Naive B cell (primary cell): Measurements from ENCODE around the gene FAM117A. TPM values are rescaled to one million over a fixed set of nuclear protein-coding genes. Genes with fewer than 3 reads are reported as not detected.

Source experiments
- ATAC-seq, 2 donors: fragments of 150-1000 bp; cut with Tn5 transposase; 2 replicates each; pipeline ENCODE4 v1.10.0; 2021; ENCODE audit warnings: low read depth in 2 of 2, mild to moderate bottlenecking in 2 of 2, moderate library complexity in 2 of 2
- DNase-seq: peaks from one replicate; pipeline ENCODE4 v3.0.0; 2022
- H3K27ac Mint-ChIP-seq, 6 donors: one replicate each; pipeline ENCODE4 v1.8.0; 2020 to 2022; ENCODE audit warnings: mild to moderate bottlenecking in 6 of 6, mixed read lengths in 6 of 6, moderate library complexity in 5 of 6, inconsistent platforms in 2 of 6
- H3K27me3 Mint-ChIP-seq, 3 donors: one replicate each; pipeline ENCODE4 v1.8.0; 2021 to 2022; ENCODE audit warnings: mixed read lengths in 3 of 3, mild to moderate bottlenecking in 1 of 3
- H3K36me3 Mint-ChIP-seq, 2 donors: one replicate each; pipeline ENCODE4 v1.8.0; 2020 to 2022; ENCODE audit warnings: mixed read lengths in 2 of 2, inconsistent platforms in 1 of 2, mild to moderate bottlenecking in 1 of 2
- H3K4me1 Mint-ChIP-seq, 3 donors: one replicate each; pipeline ENCODE4 v1.8.0; 2020 to 2022; ENCODE audit warnings: mixed read lengths in 3 of 3, inconsistent platforms in 1 of 3, mild to moderate bottlenecking in 1 of 3, moderate library complexity in 1 of 3
- H3K4me3 Mint-ChIP-seq, 8 donors: one replicate each; pipeline ENCODE4 v1.8.0; 2020 to 2022; ENCODE audit warnings: mild to moderate bottlenecking in 8 of 8, mixed read lengths in 8 of 8, moderate library complexity in 8 of 8, inconsistent platforms in 2 of 8
- H3K9me3 Mint-ChIP-seq, 7 donors: one replicate each; pipeline ENCODE4 v1.8.0; 2020 to 2022; ENCODE audit warnings: mixed read lengths in 7 of 7, mild to moderate bottlenecking in 5 of 7, inconsistent platforms in 2 of 7, moderate library complexity in 1 of 7
- polyA plus RNA-seq, 6 donors: library from polyadenylated mRNA; unstranded; fragments of 300-500 nt; fragmentation: Illumina TruSeq; gene quantifications; one replicate each; pipeline ENCODE4 v1.2.3, GENCODE V29; 2021; ENCODE audit warnings: low read depth in 6 of 6

Gene FAM117A
- polyA plus RNA-seq, 6 donors from 2014 or later: 36.4 to 66.0 (median 54.3) TPM

DNA sequence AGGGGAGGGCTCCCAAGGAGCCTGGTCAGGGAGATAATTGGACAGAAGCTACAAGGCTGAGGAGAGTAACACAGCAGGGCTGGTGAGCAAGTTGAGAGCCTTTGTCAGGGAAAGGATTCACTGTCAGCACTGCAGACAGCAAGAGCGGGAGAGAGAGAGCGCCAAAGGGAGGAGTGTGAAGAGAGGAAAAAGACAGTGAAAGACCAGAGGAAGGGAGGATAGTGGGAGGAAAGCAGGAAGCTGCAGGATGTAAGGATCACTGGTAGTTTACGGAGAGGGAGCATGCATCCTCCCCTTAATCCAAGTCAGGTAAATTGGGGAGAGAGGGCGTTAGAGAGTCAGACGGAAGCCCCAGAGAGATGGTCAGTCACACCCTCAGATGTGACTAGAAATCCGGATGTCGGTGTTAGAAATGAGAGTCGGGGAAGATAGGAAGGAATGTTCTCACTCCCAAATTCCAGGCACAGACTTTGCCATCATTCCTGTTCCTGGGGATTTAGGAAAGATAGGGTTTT, 72.2 kb downstream of the FAM117A start:
- H3K9me3 Mint-ChIP-seq: no peaks in the 10 kb centered on the region
- H3K4me3 Mint-ChIP-seq: no peak overlapping the region
- H3K4me1 Mint-ChIP-seq: peaks cover 25 to 45% (median 28%) of the 10 kb centered on the region in 3 donors

DNA sequence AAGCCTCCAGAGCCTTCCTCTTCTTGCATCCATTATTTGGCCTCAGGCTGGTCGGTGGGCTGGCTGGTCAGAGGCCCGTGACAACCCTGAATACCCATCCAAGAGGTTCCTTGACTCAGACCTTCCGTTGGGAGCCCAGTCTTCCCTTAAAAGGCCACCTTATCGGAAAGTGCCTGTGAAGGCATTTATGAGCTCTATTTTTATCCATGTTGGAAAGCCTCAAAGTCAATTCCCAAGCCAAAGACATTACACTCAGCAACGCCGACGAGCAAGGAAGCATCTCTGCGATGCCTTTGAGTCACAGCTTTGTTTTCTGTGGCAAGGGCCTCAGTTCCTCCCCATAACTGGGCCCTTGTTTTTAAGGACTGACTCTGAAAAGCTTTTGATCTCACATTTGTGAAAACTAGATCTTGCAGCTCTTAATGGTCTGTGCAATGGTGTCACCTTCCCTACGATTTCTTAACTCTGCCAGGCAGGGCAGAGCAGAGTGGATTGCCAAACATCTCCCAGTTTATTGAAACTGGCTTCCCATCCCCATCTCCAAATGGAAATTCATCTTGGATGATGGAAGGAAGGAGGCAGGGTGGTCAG, 72.8 kb downstream of the FAM117A start:
- Mint-ChIP-seq H3K36me3 (no peaks in the 10 kb centered on the region), H3K27me3 (no peaks in the 10 kb centered on the region), H3K27ac (peak overlapping the region in 1 of 6 donors; percentile 27), H3K9me3 (no peaks in the 10 kb centered on the region), H3K4me3 (no peak overlapping the region), H3K4me1 (peaks cover 25 to 41% (median 30%) of the 10 kb centered on the region in 3 donors)
- ATAC-seq (no peak), DNase-seq (no peak)

More for the DNA sequence above, 72.2 kb downstream of the FAM117A start:
- DNase-seq: no peak
- H3K36me3 Mint-ChIP-seq: no peaks in the 10 kb centered on the region
- ATAC-seq: no peak
- no peaks in the 10 kb centered on the region for H3K27me3 Mint-ChIP-seq
- H3K27ac Mint-ChIP-seq: peak overlapping the region in 1 of 6 donors; percentile 47

DNA sequence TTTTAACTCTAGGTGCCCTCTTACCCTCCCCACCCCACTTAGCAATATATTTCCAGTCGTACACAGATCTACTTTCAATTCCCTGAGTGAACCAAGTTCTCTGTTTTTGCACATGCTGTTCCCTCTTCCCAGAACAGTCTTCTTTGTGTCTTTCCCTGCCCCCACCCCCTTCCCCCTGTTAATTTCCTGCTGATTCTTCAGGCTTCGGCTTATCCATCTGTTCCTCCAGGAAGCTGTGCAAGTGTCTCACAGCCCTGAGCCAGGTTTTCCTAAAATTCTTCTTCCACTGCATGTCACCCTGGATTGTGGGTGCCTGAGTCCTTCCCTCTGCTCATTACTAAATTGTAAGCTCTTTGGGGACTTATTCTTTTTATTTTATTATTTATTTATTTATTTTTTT, 73.7 kb downstream of the FAM117A start:
- ATAC-seq (no peak), DNase-seq (no peak)
- Mint-ChIP-seq H3K4me3 (no peak overlapping the region), H3K9me3 (no peaks in the 10 kb centered on the region), H3K27me3 (no peaks in the 10 kb centered on the region), H3K4me1 (peaks cover 20 to 31% (median 27%) of the 10 kb centered on the region in 3 donors), H3K36me3 (no peaks in the 10 kb centered on the region), H3K27ac (no peak overlapping the region)

GRCh38 chr17:49688848-49689247, 75.1 kb downstream of the FAM117A start:
- ATAC-seq (no peak), DNase-seq (no peak)
- H3K4me1 Mint-ChIP-seq: peaks cover 14 to 24% (median 22%) of the 10 kb centered on the region in 3 donors
- H3K4me3 Mint-ChIP-seq: peak overlapping the region in 3 of 8 donors; percentile 9 to 37 (median 22)
- no peaks in the 10 kb centered on the region for H3K9me3 Mint-ChIP-seq
- H3K27me3 Mint-ChIP-seq: no peaks in the 10 kb centered on the region
- H3K36me3 Mint-ChIP-seq: no peaks in the 10 kb centered on the region
- peak overlapping the region in 2 of 6 donors; percentile 5 to 33 for H3K27ac Mint-ChIP-seq

DNA sequence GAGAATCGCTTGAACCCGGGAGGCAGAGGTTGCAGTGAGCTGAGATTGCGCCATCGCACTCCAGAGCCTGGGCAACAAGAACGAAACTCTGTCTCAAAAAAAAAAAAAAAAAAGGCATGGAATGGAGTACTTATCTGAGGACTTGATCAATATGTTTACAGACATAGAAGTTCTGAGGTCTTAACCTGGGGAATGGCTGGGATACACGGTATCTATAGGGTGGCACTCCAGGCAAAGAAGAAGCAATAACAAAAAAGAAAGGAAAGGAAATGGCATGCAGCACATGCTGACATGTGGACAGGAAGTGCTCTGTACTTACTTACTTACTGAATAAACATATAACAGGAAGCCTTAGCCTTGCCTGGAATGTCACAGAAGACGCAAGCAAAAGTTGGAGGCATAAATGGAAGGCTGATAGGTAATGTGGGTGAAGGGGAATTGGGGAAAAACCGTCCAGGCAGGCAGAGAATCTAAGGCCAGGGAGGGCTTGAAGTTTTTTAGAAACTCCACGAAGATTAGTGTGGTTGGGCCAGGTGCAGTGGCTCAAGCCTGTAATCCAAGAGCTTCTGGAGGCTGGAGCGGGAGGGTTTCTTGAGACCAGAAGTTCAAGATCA, 75.9 kb downstream of the FAM117A start:
- Mint-ChIP-seq H3K36me3 (no peaks in the 10 kb centered on the region), H3K9me3 (no peaks in the 10 kb centered on the region), H3K4me1 (peaks cover 14 to 24% (median 22%) of the 10 kb centered on the region in 3 donors), H3K27ac (peak overlapping the region; percentile 60 to 94 (median 78)), H3K27me3 (no peaks in the 10 kb centered on the region), H3K4me3 (peak overlapping the region; percentile 8 to 87 (median 66))
- ATAC-seq (peak; percentile 61 to 69), DNase-seq (no peak)

DNA sequence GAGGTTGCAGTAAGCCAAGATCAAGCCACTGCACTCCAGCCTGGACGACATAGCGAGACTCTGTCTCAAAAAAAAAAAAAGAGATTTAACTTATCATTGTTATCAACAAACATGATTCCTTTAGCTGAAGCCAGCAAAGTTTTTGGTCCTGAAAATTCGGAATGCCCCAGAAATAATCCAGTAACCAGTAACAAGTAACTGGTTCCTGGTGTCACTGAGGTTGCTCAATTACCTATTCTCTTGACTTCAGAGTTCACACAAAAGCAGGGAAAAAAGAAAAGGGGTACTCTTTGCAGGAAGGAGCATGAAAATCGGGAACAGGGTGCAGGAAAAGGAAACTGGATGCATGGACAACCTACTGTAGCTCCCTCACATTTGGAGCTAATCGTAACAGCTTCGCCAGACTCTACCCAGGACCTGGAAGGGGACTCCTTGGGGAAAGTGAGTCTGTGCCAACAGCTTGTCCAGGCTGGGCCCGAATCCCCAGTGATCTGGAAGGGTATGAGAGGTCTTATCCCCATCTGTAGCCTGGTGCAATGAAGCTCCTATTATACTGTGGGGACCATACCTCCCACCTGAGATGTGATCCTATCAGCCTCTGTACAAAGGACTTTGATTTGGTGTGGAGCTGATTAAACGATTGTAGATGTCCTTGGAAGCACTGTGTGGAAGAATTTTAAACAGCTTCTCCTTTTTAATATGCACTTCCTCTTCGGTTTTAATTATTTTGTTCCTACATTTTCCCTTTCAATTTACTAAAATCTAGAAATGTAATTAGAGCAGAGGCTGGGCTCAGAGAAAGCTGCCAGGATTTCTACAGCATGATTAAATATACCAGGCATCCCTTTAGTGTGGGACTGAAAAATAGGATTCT, 82.6 kb downstream of the FAM117A start:
- H3K27ac Mint-ChIP-seq: peak overlapping the region in 2 of 6 donors; percentile 37 to 44
- H3K4me1 Mint-ChIP-seq: peaks cover 20 to 24% (median 22%) of the 10 kb centered on the region in 3 donors
- peaks cover 0 to 3% (median 0%) of the 10 kb centered on the region in 7 donors for H3K9me3 Mint-ChIP-seq
- ATAC-seq (no peak), DNase-seq (no peak)
- H3K36me3 Mint-ChIP-seq: no peaks in the 10 kb centered on the region
- H3K4me3 Mint-ChIP-seq: no peak overlapping the region
- no peaks in the 10 kb centered on the region for H3K27me3 Mint-ChIP-seq

- no peak for ATAC-seq
- no peak for DNase-seq
- H3K4me1 Mint-ChIP-seq: peaks cover 25 to 35% (median 32%) of the 10 kb centered on the region in 3 donors
- H3K27me3 Mint-ChIP-seq: no peaks in the 10 kb centered on the region
- H3K9me3 Mint-ChIP-seq: peaks cover 0 to 3% (median 0%) of the 10 kb centered on the region in 7 donors
- no peak overlapping the region for H3K4me3 Mint-ChIP-seq
- peaks cover 0 to under 1% of the 10 kb centered on the region in 2 donors for H3K36me3 Mint-ChIP-seq
- H3K27ac Mint-ChIP-seq: no peak overlapping the region
Observed at GRCh38 chr17:49680314-49680713, 83.6 kb downstream of the FAM117A start.

DNA sequence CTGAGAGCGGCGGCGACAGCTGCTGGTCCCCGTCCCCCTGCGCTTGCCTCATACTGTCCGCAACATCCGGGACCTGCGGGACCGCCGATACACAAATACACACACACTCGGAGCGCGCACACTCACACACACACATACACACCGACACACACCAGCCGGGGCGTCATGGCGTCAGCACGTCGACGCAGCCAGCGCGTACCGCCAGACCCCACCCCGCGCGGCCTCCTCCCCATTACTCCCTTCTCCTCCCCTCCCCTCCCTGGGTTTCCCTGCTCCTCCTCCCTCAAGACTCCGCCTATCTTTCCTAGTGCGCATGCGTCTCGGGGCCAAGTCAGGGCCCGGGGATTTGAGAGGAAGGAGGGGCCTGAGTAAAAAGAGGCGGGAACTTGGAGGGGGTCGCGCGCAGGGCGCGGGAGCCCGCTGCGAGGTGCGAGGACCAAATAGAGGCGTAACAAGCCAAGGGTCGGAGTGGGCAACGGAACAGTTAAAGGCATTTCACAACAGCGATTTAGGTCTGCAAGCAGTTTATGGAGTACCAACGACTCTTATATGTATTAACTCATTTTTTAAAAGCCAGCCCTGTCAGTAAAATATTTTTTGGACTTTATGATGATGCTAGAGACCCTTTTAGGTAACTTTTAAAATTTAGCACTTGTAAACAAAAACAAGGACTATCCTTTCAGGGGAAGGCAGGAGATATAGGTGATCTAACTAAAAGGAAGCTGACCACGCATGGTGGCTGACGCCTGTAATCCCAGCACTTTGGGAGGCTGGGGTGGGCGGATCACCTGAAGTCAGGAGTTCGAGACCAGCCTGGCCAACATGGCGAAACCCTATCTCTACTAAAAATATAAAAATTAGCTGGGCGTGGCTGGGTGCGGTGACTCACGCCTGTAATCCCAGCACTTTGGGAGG, 85.7 kb downstream of the FAM117A start, which contains the start of gene SPOP:
SPOP (minus strand) TSS at position 165 of the 915 bp plus-strand sequence. CDS start 55,287 bp downstream, outside the sequence.
- Mint-ChIP-seq H3K4me3 (peak within 1 kb of the TSS; percentile 81 to 100 (median 98)), H3K9me3 (peaks cover 0 to 3% (median 0%) of the 10 kb centered on the region in 7 donors), H3K27ac (peak within 1 kb of the TSS; percentile 99 to 100 (median 99)), H3K4me1 (peaks cover 40 to 51% (median 48%) of the 10 kb centered on the region in 3 donors), H3K36me3 (peaks cover 0 to 12% of the 10 kb centered on the region in 2 donors), H3K27me3 (no peaks in the 10 kb centered on the region)
- DNase-seq (peak; percentile 98), ATAC-seq (peak; percentile 77 to 80)

DNA sequence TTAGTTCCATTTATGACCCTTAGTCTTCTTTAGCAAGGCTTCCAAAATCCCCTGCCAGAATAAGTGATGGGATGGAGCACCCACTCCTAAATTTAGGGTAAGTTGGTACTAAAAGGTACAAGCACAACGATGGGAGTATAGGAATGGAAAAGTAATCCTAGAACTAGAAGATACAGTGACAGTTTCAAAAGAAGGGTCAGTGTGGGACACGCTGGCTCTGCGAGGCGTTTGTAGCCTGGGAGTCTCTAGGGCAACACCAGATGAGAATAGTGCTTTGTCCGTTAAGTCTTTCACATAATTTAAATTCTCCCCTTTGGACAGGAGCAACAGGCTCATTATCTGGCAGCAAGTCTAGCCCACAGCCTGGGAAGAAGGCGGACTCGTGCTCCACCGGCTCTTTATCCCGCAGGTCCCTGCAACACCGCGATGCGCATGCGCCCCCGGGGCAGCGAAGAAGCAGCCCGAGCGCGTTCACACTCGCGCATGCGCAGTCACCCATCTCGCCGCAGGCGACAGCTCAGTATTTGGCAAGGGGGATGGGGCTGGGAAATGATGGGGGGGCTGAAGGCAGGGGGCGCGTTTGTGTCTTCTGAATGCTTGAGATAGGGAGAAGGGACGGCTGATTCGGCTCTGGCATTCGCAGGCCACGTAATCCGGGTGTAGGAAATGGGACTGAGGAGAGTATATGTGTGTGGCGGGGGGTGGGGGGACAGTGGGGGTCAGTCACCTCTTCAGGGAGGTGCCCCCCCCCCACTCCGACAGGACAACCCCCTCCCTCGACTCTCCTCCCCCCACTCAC, 86.6 kb downstream of the FAM117A start:
- Mint-ChIP-seq H3K27ac (peak overlapping the region; percentile 99 to 100 (median 99)), H3K36me3 (peaks cover 0 to 12% of the 10 kb centered on the region in 2 donors), H3K4me3 (peak overlapping the region; percentile 81 to 100 (median 98)), H3K4me1 (peaks cover 44 to 57% (median 54%) of the 10 kb centered on the region in 3 donors), H3K9me3 (peaks cover 0 to 3% (median 0%) of the 10 kb centered on the region in 7 donors), H3K27me3 (no peaks in the 10 kb centered on the region)
- DNase-seq (peak; percentile 90), ATAC-seq (peak; percentile 41 to 45)

DNA sequence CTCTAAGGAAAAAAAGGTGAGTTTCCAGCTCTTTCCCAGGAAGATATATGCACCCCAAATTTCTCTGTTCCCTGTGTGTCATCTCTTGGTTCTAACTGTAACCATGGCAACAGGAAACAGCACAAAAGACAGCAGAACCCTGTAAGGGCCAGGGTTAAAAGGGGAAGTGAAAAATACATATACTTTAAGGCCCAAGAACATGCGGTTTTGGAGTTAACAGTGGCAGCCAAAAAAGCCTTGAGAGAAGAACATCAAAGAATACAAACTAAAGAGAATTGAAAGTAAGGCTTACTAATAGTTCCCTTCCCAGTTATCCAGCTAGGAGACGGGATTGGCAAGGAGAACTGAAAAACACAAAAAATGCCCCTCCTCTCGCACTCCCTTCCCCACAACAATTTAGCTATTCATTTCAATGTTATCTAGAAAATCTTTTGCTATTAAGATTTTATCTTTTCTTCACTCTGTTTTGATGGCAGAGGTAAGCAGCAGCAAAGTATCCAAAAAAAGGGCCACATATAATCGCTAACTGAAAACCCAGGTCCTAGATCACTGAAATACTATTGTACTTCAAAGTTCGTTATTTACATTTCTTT, 87.6 kb downstream of the FAM117A start:
- Mint-ChIP-seq H3K4me3 (peak overlapping the region; percentile 81 to 100 (median 98)), H3K36me3 (peaks cover 0 to 12% of the 10 kb centered on the region in 2 donors), H3K9me3 (peaks cover 0 to 3% (median 0%) of the 10 kb centered on the region in 7 donors), H3K27me3 (no peaks in the 10 kb centered on the region), H3K27ac (peak overlapping the region; percentile 99 to 100 (median 99)), H3K4me1 (peaks cover 44 to 57% (median 55%) of the 10 kb centered on the region in 3 donors)
- ATAC-seq (peak; percentile 66 to 72), DNase-seq (peak; percentile 89)

DNA sequence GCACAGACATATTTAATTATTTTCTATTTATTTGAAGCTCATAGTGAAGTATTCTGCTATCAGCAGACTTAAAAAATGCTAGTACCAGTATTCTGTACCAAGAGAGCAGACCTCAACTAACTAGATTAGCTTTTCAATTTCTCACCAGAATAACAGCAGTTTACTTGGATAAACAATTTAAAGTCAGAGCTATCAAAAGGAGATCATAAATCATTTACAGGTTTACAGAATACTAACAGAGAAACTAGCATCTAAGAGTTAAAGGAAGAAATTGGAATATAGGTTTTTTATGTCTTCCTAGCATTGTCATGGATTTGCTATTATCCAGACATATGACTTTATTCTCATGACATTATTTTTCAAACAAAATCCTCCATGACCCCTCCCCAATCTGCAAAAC, 89.4 kb downstream of the FAM117A start:
- H3K36me3 Mint-ChIP-seq: peaks cover 0 to 12% of the 10 kb centered on the region in 2 donors
- no peak for ATAC-seq
- H3K27me3 Mint-ChIP-seq: no peaks in the 10 kb centered on the region

More for the DNA sequence above, 89.4 kb downstream of the FAM117A start:
- peaks cover 44 to 57% (median 56%) of the 10 kb centered on the region in 3 donors for H3K4me1 Mint-ChIP-seq
- no peak overlapping the region for H3K4me3 Mint-ChIP-seq
- H3K9me3 Mint-ChIP-seq: peaks cover 0 to 3% (median 0%) of the 10 kb centered on the region in 7 donors
- no peak for DNase-seq
- H3K27ac Mint-ChIP-seq: peak overlapping the region; percentile 99 to 100 (median 99)
